ENCODE measurements around the gene SLC10A7.

Gene SLC10A7

GRCh38 chr4:146371812-146372211 lies 149.9 kb downstream of the SLC10A7 start:
- Histone ChIP-seq H4K20me1 (ENCODE audit: control insufficient read depth, insufficient read depth, low read depth, low read length) (no peaks in the 10 kb centered on the region), H3K4me1 (ENCODE audit: control insufficient read depth, low read length) (no peaks in the 10 kb centered on the region), H3F3A (ENCODE audit: control insufficient read depth, insufficient read depth) (no peaks in the 10 kb centered on the region), H3K79me2 (ENCODE audit: control insufficient read depth, low read length) (no peaks in the 10 kb centered on the region), H3K36me3 (ENCODE audit: control insufficient read depth, low read length) (no peaks in the 10 kb centered on the region), H3K4me2 (ENCODE audit: low read length) (no peak overlapping the region), H3K27me3 (ENCODE audit: control insufficient read depth, low read length) (no peaks in the 10 kb centered on the region), H3K9me2 (replicated peaks; ENCODE audit: control insufficient read depth, low read length) (no peaks in the 10 kb centered on the region), H3K4me3 (ENCODE audit: low read length) (no peak overlapping the region), H3K9me3 (ENCODE audit: control insufficient read depth, insufficient read depth, low read length) (no peaks in the 10 kb centered on the region), H3K27ac (ENCODE audit: low read depth, low read length) (no peak overlapping the region)
- no peak for TF ChIP-seq CTCF (IDR thresholded peaks at IDR 0.05; ENCODE audit: low read depth, low read length, poor library complexity, severe bottlenecking)
- TF ChIP-seq EZH2phosphoT487 (IDR thresholded peaks at IDR 0.05; ENCODE audit: borderline replicate concordance, low read length) = no peak

- H3K36me3 ChIP-seq (ENCODE audit: control insufficient read depth, low read length) = no peaks in the 10 kb centered on the region
- no peaks in the 10 kb centered on the region for H3K4me1 ChIP-seq (ENCODE audit: control insufficient read depth, low read length)
- H3K9me2 ChIP-seq (replicated peaks; ENCODE audit: control insufficient read depth, low read length) = no peaks in the 10 kb centered on the region
- H4K20me1 ChIP-seq (ENCODE audit: control insufficient read depth, insufficient read depth, low read depth, low read length) = no peaks in the 10 kb centered on the region
- H3K27me3 ChIP-seq (ENCODE audit: control insufficient read depth, low read length) = no peaks in the 10 kb centered on the region
- no peak for TF ChIP-seq EZH2phosphoT487 (IDR thresholded peaks at IDR 0.05; ENCODE audit: borderline replicate concordance, low read length)
- no peak for TF ChIP-seq CTCF (IDR thresholded peaks at IDR 0.05; ENCODE audit: low read depth, low read length, poor library complexity, severe bottlenecking)
- no peaks in the 10 kb centered on the region for H3K9me3 ChIP-seq (ENCODE audit: control insufficient read depth, insufficient read depth, low read length)
- no peak overlapping the region for H3K4me3 ChIP-seq (ENCODE audit: low read length)
- no peak overlapping the region for H3K4me2 ChIP-seq (ENCODE audit: low read length)
- H3K79me2 ChIP-seq (ENCODE audit: control insufficient read depth, low read length) = no peaks in the 10 kb centered on the region
- H3F3A ChIP-seq (ENCODE audit: control insufficient read depth, insufficient read depth) = no peaks in the 10 kb centered on the region
- H3K27ac ChIP-seq (ENCODE audit: low read depth, low read length) = no peak overlapping the region
Observed at GRCh38 chr4:146370841-146371240, 150.9 kb downstream of the SLC10A7 start.

GRCh38 chr4:146369446-146369845 lies 152.3 kb downstream of the SLC10A7 start:
- Histone ChIP-seq H3K79me2 (ENCODE audit: control insufficient read depth, low read length) (no peaks in the 10 kb centered on the region), H3K36me3 (ENCODE audit: control insufficient read depth, low read length) (no peaks in the 10 kb centered on the region), H3K4me2 (ENCODE audit: low read length) (no peak overlapping the region), H3K27ac (ENCODE audit: low read depth, low read length) (no peak overlapping the region), H3F3A (ENCODE audit: control insufficient read depth, insufficient read depth) (no peaks in the 10 kb centered on the region), H3K9me2 (replicated peaks; ENCODE audit: control insufficient read depth, low read length) (no peaks in the 10 kb centered on the region), H3K9me3 (ENCODE audit: control insufficient read depth, insufficient read depth, low read length) (no peaks in the 10 kb centered on the region), H3K4me1 (ENCODE audit: control insufficient read depth, low read length) (no peaks in the 10 kb centered on the region), H4K20me1 (ENCODE audit: control insufficient read depth, insufficient read depth, low read depth, low read length) (no peaks in the 10 kb centered on the region), H3K27me3 (ENCODE audit: control insufficient read depth, low read length) (no peaks in the 10 kb centered on the region), H3K4me3 (ENCODE audit: low read length) (no peak overlapping the region)
- TF ChIP-seq EZH2phosphoT487 (IDR thresholded peaks at IDR 0.05; ENCODE audit: borderline replicate concordance, low read length) (no peak), CTCF (IDR thresholded peaks at IDR 0.05; ENCODE audit: low read depth, low read length, poor library complexity, severe bottlenecking) (no peak)

GRCh38 chr4:146368209-146368608 lies 153.5 kb downstream of the SLC10A7 start:
- no peaks in the 10 kb centered on the region for H3K9me2 ChIP-seq (replicated peaks; ENCODE audit: control insufficient read depth, low read length)
- no peaks in the 10 kb centered on the region for H3K79me2 ChIP-seq (ENCODE audit: control insufficient read depth, low read length)
- H3K4me3 ChIP-seq (ENCODE audit: low read length) = no peak overlapping the region
- H4K20me1 ChIP-seq (ENCODE audit: control insufficient read depth, insufficient read depth, low read depth, low read length) = no peaks in the 10 kb centered on the region
- no peak overlapping the region for H3K27ac ChIP-seq (ENCODE audit: low read depth, low read length)
- no peaks in the 10 kb centered on the region for H3K9me3 ChIP-seq (ENCODE audit: control insufficient read depth, insufficient read depth, low read length)
- H3F3A ChIP-seq (ENCODE audit: control insufficient read depth, insufficient read depth) = no peaks in the 10 kb centered on the region
- H3K4me1 ChIP-seq (ENCODE audit: control insufficient read depth, low read length) = no peaks in the 10 kb centered on the region
- H3K27me3 ChIP-seq (ENCODE audit: control insufficient read depth, low read length) = no peaks in the 10 kb centered on the region
- TF ChIP-seq CTCF (IDR thresholded peaks at IDR 0.05; ENCODE audit: low read depth, low read length, poor library complexity, severe bottlenecking) (no peak), EZH2phosphoT487 (IDR thresholded peaks at IDR 0.05; ENCODE audit: borderline replicate concordance, low read length) (no peak)
- no peaks in the 10 kb centered on the region for H3K36me3 ChIP-seq (ENCODE audit: control insufficient read depth, low read length)
- no peak overlapping the region for H3K4me2 ChIP-seq (ENCODE audit: low read length)

All from DOHH2 (cell line).